Stimulated activated CD4-positive, alpha-beta T cell treated with anti-CD3 and anti-CD28 coated beads, Interleukin-1b, Interleukin-23, amount 100 ng/mL, for 24 hours (primary cell): Measurements from ENCODE around the gene LRP1-AS.

Experiments
- DNase-seq, 4 experiments: peaks; one replicate each; pipeline ENCODE4 v3.0.0-alpha.2; 2020; ENCODE audit warnings: low read depth in 4 of 4, low spot score in 1 of 4

Gene LRP1-AS

DNA sequence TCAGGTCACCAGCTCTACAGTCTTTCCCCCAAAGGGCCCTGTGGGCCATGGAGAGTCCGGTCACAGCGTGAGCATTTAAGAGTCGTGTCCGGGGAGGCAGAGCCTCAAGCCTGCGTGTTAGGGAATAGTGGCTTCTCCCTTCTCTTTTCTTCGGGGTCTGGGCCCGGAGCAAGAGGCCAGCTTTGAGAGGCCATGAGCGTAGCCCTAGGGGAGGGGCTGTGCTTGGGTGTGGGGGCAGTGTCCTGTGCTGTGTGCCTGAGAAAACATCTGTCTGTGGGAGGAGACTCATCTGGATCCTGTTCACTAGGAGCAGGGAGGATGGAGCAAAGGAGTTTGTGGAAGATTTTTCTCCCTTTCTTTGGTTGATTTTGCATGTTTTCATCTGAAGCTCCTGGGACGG is 5.3 kb downstream of the LRP1-AS start:
- no peak for DNase-seq

DNA sequence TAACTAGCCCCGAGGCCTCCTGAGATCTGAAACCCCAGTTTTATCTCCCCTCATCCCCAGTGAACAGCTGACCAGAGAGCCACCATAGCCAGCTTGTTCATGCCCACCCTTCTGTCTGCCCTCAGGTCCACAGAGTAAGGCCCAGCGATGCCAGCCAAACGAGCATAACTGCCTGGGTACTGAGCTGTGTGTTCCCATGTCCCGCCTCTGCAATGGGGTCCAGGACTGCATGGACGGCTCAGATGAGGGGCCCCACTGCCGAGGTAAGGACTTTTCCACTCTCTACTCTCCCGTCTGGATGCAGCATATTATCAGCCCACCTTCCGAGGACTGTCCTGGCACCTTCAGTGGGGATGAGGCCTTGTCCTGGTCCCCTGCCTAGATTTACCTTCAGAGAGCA is 6.2 kb downstream of the LRP1-AS start:
- DNase-seq = no peak

DNA sequence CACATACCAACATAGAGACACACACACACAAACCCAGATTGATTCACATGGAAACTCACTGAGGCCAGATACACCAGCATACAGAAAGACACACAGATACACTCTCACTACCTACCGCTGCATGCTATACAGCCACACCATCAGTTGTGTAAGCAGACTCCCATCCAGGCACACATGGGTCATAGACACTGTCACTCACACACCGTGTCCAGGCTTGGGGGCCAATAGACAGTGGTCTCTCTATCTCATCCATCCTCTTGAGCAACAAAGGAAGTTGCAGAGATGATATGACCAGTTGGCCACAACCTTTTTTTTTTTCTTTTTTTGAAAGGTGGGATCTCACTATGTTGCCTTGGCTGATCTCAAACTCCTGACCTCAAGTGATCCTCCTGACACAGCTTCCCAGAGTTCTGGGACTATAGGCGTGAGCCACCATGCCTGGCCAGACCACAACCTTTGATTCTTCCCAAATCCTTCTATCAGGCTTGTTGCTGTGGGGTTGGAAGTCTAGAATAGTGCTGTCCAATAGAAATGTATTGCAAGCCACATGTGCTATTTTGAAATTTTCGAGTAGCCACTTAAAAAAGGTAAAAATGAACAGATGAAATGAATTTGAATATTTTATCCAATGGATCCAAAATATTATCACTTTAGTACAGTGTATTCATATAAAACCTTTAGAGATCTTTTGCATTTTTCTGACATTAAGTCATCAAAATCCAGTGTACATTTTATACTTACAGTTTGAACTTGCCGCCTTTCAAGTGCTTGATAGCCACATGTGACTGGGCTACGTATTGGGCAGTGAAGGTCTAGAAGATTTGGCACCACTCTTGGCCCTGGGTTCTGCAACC is 7.4 kb downstream of the LRP1-AS start:
- DNase-seq = no peak

DNA sequence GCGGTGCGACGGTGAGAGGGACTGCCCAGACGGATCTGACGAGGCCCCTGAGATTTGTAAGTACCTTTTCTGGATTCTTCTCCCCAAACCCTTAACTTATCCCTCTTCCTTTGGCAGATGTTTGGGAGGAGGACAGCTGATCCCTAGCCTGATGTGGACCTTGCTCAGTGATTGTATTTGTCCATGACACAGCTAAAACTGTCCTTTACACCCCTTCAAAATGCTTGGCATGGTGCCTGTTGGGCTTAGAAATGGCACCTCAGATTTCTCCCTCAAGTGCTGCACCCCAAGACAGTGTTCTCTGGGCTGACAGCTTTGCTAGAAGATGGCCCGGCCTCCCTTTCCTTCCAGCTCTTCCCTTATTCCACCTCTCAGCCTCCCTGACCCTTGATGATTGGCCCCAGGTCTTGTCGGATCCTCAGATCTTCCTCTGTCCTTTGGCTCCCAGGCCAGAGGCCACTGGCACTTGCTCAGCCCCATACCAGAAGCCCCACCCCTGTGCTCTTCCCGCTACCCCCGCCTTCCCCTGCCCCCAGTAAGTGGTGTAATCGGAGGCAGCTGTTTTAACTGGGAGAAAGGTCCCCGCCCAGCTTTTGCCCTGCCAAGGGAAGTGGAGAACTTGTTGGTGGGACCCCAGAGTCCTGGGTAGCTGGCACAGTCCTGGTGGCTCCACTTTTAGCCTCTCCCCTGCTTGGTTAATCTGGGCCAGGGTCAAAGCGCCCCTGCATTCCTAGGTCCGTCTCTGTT is 8.7 kb downstream of the LRP1-AS start:
- DNase-seq = no peak

DNA sequence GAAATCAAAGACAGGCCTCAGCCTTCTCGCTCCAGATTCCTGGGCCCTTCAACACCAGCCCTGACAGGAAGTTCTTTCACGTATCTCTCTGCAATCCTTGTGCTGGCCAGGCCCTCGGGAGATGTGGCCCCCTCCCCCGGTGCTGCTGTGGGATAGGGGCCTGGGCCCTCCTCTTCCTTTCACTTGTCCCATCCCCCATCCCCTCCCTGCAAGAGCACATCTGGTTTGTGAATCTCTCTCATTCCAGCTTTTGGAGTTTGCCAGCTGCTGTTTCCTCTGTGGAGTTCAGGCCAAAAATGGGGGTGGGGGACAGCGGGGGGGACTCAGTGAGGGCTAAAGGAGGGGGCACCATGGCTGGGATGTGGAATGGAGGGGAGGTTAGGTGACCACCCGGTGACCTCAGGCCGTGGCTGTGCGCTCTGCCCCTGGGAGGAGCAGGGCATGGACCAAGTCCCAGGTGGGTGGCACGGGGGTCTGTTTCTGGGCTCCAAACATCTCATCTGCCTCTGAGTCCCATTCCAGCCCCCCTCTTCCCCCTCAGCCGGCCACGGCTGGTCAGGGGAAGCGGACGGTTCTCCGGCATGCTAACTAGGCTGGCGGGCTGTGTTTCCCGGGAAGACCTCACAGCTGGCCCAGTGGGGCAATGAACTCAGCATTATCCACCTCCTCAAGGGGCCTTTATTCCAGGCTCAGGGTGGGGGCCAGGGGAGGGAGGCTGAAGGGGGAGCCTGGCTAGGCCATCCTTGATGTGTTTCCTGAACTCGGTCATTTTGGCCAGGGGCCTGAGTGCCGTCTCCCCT is 11.7 kb downstream of the LRP1-AS start:
- no peak for DNase-seq

DNA sequence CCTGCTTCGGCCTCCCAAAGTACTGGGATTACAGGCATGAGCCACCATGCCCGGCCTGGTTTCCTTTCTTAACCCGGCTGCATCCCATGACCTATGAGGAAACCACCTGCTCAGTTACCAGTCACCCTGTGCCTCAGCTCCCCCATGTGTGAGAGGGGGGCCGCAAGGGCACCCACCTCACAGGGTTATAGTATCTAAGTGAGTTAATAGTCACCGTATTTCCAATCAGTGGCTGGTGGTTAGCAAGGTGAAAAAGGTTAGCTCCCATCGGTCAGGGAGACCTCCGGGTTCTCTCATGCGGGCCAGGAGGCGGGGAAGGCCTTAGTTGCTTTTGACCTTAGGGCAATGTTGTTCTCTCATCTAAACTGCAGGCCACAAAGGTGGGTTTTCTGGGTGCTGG is 12.5 kb downstream of the LRP1-AS start:
- DNase-seq = no peak

DNA sequence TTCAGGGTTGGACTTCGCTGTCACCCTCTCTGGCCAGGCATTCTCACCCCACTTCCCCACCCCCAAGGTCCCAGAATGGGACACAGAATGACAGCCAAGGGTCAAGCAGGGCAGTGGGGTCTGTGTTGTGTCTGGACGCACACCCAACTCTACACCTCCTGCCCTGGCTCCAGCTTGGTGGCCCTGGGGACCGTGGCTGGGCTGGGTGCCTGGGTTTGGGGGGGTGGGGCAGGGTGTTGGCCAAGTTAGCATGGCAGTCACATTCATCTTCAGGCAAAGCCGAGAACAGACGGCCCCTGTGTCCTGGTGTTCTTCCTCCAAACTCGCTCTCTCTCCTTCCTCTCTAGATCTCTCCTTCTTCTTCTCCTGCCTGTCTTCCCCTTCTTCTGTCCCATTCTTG is 13.5 kb downstream of the LRP1-AS start:
- no peak for DNase-seq

DNA sequence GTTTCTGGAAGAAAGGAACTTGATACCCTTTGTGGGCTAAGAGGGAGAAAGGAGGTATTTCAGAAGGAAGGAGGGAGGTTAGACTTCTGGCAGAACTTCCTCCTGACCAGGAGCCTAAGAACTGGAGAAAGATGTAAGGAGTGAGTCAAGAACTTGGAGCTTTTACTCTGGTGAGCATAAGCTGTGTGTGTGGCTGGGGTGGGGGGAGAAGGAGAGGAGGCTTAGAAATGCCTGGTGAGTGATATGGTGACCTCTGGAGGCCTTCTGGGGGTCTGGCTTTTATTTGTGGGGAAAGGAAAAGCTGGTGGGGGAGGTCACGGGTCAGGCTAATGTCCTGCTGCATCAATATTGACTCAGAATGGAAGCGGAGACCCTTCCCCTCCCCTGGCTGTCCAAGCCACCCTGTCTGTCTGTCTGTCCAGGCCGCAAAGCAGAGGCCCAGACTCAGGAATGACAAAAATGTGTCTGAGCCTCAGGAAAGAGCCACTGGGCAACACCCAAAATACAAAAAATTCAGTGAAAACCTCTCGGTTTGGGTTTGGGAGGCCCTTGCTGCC is 14.3 kb downstream of the LRP1-AS start:
- DNase-seq = no peak

DNA sequence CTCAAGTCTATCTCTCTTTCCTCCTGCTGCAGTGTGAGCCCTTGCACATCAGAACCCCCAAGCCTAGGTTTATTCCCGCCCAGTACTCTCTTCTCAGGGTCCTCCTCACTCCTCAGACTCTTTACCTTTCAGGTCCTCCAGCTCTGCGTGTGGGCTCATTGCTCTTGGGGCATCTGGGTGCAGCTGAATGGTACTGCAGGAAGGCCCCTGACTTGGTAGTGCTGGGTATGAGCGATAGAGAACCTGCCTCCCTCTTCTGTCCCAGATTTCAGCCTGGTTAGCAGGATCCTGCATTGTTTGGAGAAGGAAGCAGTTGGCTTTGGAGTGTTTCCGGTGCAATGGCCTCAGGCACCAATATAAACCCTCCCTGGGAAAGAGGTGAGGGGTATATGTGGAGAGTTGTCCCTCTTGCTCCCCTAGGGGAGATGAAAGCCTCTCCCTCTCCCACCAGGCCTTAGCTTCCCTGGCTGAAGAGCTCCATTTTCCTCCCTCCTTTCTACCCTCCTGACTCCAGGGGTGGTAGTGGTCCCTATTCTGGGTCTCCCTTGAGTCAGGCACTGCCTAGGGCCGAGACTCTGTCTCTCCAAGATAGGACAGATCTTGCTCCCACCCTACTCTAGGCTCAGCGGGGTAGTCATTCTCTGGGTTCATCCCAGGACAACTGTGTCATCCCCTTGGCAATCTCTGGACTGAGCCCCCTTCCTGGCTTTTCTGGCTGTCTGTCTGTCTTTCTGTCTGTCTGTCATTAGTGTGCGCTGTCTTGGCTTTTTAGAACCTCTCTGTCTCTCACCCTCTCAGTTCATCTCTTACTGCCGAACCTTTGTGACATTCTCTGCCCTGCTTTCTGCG is 15.3 kb downstream of the LRP1-AS start:
- DNase-seq = no peak

DNA sequence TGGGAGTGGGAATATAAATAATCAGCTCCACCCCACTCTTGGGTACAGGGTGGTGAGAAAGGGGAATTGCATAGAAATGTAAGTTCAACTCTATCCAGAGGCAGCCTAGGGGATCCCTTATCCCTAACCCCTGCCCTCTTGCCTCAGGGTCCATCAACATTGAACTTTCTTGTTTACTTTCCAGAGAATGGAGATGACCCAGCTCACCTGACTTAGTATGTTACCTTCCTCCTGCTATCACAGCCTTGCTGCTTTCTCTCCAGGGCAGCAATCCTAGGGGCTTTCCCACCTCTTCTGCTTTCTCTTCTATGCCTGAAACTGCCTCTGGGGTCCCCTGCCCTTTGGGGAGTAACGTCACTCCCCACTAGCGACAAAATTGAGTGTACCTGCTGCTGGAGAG is 16.5 kb downstream of the LRP1-AS start:
- no peak for DNase-seq

DNA sequence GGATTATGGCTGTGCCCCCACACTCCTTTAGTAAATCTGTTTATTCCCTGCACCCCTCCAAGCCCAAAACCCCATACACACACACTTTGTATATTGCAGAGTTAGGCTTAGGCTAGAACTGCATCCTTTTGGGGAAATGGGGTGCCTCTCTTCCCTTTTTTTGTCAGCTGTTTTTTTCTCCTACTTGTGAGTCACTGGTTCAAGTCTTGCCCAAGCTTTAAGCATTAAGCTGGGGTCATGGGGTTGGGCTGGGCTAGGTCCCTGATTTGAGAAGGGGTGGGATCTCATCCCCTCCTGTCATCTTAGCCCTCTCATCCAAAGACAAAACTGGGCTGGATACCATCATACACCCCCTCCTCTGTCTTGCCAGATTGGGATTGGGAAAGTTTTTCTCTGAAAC is 17.5 kb downstream of the LRP1-AS start:
- no peak for DNase-seq

DNA sequence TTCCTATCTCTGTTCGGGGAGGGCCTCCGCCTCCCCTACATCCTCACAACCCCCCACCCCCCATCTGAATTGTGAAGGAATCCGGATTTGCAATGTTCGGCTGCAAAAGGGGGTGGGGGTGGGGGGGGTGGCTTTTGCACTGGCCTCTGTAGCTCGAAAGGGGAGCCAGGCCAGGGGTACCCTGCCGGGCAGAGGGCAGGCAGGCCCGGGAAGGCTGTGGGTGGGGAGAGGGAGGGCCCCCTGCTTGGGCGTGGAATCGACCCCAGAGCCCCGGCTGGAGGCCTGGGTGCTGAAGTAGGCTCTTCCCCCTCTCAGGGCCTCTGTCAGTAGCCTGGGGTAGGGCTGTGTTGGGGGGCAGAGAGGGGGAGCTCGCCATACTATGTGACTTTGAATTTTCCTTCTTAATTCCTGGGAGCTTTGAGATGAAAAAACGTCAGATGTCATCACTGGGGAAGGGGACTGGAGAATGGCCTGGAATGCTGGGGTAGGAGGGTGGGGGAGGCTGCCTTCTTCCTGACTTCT is 18.0 kb downstream of the LRP1-AS start:
- no peak for DNase-seq

DNA sequence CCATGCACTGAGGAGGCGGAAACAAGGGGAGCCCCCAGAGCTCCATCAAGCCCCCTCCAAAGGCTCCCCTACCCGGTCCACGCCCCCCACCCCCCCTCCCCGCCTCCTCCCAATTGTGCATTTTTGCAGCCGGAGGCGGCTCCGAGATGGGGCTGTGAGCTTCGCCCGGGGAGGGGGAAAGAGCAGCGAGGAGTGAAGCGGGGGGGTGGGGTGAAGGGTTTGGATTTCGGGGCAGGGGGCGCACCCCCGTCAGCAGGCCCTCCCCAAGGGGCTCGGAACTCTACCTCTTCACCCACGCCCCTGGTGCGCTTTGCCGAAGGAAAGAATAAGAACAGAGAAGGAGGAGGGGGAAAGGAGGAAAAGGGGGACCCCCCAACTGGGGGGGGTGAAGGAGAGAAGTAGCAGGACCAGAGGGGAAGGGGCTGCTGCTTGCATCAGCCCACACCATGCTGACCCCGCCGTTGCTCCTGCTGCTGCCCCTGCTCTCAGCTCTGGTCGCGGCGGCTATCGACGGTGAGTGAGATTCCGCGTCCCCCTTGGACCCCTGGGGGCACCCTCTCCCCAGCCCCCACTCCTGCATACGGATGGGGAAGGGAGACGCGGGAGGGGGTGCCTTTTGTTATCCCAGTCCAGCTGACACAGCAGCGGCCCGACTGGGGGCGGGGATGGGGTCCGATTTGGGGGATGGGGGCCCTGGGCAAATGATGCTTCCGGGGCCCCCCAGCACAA is 18.7 kb downstream of the LRP1-AS start:
- no peak for DNase-seq

DNA sequence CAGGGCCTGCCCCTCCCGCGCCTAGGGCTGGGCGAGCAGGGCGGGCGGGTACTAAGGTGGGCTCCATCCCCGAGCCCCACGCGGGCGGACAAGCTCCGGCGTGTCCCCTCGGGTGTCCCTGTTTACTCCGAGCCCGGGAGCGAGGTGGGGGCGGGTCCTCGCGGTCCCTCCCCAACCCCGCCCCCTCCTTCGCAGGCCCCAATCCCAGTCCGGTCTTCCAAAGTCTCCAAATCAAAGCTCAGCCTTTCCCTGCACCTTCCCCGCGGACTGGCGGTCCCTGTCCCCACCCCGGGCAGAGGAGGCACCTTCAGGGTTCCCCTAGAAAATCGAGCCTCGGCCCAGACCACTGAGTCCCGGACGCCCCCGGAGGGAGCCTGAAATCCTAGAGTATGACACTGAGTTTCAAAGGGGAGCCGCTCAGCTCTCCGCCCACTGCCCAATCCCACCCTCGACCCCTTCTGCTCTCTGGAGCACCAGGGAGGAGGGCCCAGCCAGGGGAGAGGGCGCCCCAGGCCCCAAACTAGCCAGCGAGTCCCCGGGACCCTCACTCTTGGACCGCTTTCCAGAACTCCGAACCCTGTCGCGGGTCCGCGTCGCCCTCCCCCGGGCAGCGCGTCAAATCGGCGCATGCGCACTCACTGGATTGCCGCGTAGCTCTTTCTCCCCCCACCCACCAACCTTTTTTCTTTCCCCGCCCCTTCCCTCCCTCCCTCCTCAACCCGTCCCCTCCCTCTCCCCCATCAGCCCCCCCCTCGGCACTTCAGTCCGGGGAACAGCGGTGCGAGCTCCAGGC is 19.5 kb downstream of the LRP1-AS start, which contains the start of gene LRP1:
LRP1 (plus strand) TSS at position 758 of the 793 bp plus-strand sequence. CDS start 482 bp downstream, outside the sequence.
- peak; percentile 50 to 67 (median 57) for DNase-seq

DNA sequence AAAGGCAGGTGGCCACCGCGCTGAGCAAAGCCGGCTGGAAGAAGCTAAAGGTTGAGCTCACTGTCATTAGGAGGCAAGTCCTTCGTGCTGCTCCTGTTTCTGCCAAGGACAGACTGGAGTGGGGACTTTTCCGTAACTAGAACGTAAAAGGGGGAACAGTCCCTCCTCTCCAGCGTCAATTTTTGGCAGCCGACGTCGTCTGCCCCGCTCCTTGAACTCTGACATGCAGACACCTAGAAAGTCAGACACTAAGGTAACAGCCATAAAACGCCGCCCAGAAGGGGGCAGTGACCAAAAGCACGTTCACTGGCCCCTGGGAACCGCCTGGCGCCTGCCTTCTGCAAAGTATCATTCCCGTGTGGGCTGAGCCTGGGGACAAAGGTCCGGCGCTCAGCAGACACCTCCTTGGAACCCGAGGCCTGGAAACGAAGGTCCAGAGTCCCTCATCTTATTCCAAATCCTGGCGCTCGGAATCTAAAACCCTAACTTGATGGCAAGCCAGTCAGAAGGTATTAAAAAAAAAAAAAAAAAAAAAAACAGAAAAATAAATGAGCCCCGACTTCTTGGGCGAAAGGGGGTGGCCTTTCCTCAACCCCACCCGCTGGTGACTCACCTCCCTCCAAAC is 20.2 kb downstream of the LRP1-AS start:
- DNase-seq = no peak

DNA sequence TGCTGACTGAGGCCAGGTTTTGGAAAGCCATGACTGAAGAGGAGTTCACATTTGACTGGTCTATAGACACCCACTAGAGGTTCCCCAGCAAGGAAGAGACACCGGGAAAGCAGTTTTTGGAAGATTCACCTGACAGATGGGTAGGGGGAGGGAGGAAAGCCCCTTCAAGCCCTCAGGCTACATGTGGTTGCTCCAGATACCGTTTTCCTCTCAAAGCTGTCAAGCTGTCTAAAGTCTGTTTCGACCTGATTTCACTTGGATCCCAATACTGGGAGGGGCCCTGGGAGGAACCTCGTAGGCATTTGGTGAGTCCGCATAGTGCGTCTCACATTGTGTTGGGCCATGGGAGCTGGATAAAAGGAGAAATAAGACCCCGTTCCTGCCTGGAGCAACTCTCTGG is 20.9 kb downstream of the LRP1-AS start:
- no peak for DNase-seq

DNA sequence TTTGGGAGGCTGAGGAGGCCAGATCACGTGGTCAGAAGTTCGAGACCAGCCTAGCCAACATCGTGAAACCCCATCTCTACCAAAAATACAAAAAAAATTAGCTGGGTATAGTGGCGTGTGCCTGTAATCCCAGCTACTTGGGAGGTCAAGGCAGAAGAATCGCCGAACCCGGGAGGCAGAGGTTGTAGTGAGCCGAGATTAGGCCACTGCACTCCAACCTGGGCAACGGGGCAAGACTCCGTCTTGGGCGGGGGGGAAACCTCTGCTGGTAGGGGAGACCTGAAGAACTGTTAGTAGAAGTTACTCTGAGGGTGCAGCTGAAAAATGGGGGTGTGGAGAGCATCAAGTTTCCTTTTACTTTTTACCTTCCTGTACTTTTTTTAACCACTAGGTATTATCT is 21.4 kb downstream of the LRP1-AS start:
- DNase-seq = no peak

DNA sequence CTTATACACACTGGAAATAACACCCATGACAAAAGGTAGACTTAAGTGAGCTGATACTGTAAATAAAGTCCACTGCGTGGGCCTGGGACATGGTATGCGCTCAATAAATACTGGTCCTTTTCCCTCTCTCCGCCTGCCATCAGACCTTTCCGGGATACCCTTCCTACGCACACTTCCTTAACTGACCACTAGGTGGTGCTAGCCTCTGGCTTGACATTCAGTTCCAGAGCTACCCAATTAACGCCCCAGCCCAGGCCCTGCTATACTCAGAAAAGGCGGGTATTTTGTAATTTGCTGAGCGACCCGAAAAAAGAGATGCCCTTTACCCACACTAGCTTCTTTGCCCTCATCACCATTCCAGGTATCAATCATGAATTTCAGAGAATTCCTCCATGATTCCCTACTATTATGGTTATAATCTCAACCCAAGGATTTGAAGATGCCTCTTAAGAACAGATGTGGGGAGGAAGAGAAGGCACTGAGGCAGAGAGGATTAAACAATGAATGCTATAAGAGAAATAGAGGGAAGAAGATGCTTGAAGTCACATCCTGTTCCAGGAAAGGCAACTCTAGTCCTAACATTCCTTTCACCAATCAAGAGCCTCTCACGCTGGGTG is 23.1 kb downstream of the LRP1-AS start:
- DNase-seq = peak; percentile 47 to 72 (median 59)
